SIG-M5 (cell line): ENCODE measurements around the gene ZDHHC15.
"Not testable (repeated sequence)": the region's sequence is repeated elsewhere in the genome, so short reads cannot be mapped to it uniquely, and the experiment has no call there.

Experiments
- DNase-seq: peaks from one replicate; lab custom pipeline; 2025; lab: John Stamatoyannopoulos, UW

The ZDHHC15 gene, protein sequence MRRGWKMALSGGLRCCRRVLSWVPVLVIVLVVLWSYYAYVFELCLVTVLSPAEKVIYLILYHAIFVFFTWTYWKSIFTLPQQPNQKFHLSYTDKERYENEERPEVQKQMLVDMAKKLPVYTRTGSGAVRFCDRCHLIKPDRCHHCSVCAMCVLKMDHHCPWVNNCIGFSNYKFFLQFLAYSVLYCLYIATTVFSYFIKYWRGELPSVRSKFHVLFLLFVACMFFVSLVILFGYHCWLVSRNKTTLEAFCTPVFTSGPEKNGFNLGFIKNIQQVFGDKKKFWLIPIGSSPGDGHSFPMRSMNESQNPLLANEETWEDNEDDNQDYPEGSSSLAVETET

DNA sequence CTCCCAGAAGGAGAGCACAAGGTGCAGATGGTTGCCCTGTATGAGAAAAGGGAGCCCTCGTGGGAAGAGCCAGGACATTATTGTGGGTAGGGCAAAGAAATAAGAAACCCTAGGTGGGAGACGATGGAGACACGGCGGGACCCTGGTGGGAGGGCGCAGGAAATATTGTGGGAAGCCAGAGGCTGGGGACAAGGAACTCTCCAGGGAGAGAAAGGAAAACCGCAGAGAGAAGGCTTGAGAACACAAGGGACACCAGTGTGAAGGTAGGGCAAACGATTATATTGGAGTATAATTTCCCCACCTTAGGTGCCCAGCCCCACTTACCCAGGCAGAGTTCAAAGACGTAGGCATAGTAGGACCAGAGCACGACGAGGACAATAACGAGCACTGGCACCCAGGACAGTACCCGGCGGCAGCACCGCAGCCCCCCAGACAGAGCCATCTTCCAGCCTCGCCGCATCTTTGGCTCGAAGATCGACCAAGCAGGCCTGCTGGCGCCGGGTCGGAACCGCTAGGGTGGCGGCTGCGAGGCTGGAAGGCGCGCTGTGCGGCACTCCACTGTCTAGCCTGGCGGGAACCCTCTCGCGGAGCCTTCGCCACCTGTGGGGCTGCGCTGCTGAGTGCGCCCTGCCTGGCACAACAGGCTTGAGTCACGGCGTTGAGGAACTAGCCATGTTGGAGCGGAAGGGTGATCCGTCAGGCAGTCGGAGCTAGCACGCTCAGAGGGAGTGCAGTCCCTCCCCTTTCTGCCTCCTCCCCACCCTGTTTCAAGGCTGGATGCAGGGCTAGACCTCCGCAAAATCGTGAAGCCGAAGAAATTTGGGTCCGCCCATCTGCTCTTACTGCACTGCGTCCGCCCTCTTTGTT is at the start of gene ZDHHC15:
TSS of gene ZDHHC15 (minus strand) at position 473 of the 867 bp plus-strand sequence. CDS start at position 460, 13 bp downstream.
- no peak for DNase-seq

DNA sequence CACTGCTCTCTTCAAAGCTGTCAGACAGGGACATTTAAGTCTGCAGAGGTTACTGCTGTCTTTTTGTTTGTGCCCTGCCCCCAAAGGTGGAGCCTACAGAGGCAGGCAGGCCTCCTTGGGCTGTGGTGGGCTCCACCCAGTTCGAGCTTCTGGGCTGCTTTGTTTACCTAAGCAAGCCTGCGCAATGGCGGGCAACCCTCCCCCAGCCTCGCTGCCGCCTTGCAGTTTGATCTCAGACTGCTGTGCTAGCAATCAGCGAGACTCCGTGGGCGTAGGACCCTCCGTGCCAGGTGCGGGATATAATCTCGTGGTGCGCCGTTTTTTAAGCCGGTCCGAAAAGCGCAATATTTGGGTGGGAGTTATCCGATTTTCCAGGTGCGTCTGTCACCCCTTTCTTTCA is 37.7 kb upstream of the ZDHHC15 start:
- not testable (repeated sequence) for DNase-seq

DNA sequence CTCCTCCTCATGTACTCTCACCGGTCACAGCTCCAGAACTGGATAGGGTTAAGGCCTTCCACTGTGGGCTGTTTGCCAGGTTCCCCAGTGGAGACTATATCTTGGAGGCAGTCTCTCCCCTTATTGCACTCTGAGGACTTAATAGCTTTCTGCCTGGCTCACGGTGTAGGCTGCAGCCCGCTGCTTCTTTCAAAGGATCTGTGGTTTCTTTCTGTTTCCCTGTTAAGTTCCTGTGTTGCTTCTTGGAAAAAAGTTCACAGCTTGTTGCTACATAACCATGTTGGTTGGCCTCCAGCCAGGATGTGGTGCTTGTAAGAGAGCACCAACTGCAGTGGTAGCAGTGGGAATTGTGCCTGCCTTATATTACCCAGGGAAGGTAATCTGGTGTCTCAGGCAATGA is 24.9 kb upstream of the ZDHHC15 start:
- DNase-seq: no peak

DNA sequence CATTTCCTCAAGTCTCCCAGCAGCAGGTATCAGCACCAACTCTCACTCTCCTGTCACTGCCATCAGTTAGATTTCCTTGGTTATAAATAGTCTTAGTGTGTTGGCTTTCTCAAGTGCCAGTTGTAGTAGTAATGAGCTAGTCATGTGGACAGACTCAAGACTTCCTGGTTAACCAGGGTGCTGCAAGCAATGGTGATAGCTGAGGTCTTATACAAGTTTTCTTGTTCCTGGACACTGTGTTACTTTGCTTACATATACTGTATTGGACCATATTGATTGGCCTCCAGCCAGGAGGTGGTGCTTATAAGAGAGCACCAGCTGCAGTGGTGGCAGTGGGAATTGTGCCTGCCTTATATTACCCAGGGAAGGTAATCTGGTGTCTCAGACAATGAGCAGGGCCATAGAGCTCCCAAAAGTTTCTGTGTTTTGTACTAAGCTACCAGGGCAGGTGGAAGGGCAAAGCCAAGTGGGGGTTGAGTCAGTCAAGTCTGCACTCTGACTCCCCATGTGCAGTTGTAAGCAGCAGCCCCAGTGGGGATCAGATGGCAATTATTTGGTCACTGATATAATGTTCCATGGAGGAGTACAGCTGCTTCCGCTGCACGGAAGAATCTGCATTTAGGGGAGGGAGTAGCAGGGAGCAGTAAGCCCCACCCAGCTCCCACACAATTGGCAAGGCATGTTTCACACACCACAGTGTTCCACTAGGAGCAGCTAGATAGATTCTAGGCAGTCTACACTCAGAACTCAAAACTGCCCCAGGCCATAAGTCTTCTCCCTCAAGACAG is 24.1 kb upstream of the ZDHHC15 start:
- DNase-seq: no peak

DNA sequence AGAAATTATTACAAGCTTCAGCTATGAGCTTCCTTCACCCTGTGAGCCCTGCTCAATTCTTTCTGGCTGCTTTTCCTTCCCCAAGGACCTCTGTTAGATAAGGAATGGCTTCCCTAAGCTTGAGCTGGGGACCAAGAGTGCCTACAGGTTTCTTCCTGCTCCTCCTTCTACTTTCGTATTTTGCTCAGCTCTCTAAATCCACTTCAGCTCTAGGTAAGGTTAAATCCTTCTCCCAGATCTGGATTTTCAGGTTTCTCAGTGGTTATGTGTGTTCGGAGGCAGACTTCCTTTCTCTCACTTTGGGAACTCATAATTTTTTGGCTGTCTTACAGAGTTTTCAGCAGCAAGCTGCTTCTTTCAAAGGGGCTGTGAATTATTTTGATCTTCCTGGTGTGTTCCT is 21.9 kb upstream of the ZDHHC15 start:
- no peak for DNase-seq

DNA sequence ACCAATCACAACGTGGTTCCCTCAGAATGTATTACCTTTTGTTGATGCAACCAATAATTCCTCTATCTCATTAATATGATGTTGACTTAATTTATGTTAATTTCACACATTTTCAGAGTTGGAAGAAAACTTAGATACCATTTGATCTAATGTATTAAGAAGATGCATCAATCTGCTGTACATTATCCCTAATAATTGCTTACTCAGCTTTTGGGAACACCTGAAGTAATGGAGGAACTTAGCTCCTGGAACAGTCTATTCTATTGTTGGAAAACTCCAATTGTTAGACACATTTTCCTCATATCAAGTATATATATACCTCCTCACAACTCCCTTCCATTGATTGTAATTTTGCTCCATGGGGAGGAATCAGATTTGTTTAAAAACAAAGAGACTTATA is 38.9 kb downstream of the ZDHHC15 start:
- no peak for DNase-seq

DNA sequence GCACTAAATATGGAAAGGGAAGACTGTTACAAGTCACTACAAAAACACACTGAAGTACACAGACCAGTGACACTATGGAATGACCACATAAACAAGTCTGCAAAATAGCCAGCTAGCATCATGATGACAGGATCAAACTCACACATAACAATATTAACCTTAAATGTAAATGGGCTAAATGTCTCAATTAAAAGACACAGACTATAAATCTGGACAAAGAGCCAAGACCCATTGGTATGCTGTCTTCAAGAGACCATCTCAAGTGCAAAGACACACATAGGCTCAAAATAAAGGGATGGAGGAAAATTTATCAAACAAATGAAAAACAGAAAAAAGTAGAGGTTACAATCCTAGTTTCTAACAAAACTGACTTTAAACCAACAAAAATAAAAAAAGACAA is 61.1 kb downstream of the ZDHHC15 start:
- DNase-seq: not testable (repeated sequence)

DNA sequence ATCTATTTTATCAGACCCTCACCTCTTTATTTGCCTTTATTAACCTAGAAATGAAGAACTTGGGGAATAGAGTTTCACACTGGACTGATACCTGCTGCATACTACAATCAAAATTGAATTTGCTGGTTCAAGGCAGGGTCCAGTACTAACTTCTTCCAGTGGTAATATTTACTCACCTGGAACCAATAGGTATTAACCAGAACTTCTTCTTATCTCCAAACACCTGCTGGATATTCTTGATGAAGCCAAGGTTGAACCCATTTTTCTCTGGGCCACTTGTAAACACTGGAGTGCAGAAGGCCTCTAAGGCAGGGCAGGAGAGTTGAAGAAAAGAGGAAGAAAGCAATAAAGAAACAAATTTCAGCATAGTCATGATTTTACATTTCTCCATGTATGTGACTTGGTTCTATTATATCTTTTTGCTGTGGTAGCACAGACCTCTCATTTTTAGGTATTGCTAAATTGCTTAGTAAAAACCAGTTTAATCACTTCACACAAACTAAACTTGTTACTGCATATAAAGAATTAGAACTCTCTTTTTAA is 101.1 kb downstream of the ZDHHC15 start:
- no peak for DNase-seq

DNA sequence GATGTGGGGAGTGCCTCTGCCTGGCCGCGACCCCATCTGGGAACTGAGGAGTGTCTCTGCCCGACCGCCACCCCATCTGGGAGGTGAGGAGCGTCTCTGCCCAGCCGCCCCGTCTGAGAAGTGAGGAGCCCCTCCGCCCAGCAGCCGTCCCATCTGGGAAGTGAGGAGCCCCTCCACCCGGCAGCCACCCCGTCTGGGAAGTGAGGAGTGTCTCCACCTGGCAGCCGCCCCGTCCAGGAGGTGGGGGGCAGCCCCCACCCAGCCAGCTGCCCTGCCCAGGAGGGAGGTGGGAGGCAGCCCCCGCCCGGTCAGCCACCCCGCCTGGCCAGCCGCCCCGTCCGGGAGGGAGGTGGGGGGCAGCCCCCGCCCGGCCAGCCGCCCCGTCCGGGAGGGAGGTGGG is 115.7 kb downstream of the ZDHHC15 start:
- DNase-seq: not testable (repeated sequence)

DNA sequence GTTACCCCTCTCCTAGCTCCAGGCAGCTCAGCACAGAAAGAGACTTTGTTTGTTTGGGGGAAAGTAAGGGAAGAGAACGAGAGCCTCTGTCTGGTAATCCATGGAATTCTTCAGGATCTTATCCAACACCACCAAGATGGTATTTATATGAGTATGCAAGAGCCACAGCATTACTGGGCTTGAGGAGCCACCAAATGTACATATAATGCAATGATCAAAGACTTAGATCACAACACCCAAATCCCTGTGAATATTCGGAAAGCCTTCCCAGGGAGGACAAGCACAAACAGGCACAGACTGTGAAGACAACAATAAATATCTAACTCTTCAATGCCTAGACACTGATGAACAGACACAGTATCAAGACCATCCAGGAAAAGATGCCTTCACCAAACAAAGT is 132.4 kb downstream of the ZDHHC15 start:
- DNase-seq: no peak

DNA sequence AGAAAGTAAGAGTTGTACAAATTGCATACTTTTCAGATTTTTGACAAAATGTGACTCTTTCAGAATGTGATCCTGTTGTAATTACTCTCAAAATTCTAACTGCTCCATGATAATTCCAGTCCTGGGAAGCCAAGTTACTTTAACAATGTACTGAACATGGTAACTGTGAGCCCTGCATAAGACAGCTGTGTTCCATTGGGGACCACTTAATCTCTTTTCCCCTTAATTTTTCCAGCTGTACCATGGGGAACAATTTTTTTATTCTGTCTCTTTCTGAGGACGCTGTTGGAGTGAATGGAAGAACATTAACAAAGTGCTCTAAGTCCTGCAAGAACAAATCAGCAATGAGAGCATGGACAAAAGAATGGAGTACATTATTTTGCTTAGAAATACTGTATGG is 153.1 kb downstream of the ZDHHC15 start:
- DNase-seq: no peak

DNA sequence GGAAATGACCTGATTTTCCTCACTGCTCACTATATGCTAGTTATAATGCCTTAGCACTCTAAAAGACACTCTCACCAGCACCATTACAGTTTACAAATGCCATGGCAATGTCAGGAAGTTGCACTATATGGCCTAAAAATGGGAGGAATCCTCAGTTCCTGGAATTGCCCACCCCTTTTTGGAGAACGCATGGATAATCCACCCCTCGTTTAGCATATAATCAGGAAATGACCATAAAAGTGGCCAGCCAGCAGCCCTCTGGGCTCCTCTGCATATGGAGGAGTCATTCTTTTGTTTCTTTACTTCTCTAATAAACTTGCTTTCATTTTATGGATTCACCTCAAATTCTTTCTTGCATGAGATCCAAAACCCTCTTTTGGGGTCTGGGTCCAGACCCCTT is 156.0 kb downstream of the ZDHHC15 start:
- DNase-seq: no peak

DNA sequence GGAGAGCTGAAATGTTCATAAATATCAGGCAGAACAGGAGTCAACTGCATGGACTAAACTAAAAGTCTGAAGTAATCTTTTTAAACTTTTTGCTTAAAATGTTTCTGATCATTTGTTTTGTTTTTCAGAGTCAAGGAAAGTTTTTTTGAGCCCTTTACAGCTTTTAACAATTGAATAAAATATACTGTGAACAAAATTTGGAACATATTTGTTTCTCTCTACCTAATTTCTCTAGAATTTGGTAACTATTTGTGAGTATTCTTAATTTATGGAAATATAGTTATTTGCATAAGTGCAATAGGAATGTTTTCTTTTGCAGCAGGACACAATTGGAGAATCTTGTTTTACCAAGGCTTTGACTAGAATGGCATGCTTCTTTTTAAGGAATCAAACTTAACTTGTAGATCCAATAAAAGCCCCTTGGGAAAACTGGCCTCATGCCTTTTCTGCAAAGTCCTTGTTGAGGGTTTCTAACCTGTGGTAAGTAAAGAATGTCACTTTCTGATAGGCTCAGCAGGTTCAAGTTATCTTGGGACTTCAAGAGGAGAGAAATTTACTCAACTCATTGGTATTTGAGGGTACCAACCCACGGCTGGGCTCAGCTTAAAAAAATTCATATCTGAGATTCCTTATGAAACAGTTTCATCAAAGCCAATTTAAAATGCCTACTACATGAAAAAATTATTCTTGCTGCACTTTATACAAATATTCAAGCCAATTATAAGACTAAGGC is 157.4 kb downstream of the ZDHHC15 start:
- no peak for DNase-seq

GRCh38 chrX:75361788-75362187 is 161.0 kb downstream of the ZDHHC15 start:
- no peak for DNase-seq

DNA sequence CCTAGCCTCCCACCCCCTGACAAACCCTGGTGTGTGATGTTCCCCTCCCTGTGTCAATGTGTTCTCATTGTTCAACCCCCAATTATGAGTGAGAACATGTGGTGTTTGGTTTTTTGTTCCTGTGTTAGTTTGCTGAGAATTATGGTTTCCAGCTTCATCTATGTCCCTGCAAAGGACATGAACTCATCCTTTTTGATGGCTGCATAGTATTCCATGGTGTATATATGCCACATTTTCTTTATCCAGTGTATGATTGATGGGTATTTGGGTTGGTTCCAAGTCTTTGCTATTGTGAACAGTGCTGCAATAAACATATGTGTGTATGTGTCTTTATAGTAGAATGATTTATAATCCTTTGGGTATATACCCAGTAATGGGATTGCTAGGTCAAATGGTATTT is 174.2 kb downstream of the ZDHHC15 start:
- not testable (repeated sequence) for DNase-seq

- DNase-seq: no peak
These were observed 185.3 kb downstream of the ZDHHC15 start for GRCh38 chrX:75337525-75337924.

DNA sequence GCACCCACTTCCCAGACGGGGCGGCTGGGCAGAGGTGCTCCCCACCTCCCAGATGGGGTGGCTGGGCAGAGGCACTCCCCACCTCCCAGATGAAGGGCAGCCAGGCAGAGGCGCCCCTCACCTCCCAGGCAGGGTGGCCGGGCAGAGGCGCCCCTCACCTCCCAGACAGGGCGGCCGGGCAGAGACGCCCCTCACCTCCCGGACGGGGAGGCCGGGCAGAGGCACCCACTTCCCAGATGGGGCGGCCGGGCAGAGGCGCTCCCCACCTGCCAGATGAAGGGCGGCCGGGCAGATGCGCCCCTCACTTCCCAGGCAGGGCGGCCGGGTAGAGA is 187.7 kb downstream of the ZDHHC15 start:
- no peak for DNase-seq

GRCh38 chrX:75334407-75335126 is 188.3 kb downstream of the ZDHHC15 start:
- DNase-seq: not testable (repeated sequence)

DNA sequence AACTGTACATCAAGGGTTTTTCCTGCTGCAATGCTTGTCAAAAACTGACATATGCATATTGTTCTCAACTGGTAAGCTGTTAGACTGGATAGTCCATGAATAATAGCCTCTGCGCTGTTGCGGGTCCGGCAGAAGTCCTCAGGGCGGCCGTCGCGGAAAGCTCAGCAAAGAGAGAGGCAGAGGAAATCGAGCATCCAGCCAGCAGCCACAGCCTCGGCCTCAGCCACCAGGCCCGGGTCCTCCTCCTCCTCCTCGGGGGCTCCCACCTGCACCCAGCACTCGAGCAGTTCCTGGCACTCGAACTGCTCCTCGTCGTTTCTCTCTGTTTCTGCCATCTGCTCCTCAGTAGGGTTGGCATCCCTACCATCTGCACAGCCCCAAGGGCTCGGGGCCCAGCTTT is 195.2 kb downstream of the ZDHHC15 start:
- no peak for DNase-seq
